ENCODE results near the gene SRGAP2B. TPM values are rescaled to one million over a fixed set of nuclear protein-coding genes. Genes with fewer than 3 reads are reported as not detected.
"Not testable (repeated sequence)": the region's sequence is repeated elsewhere in the genome, so short reads cannot be mapped to it uniquely, and the experiment has no call there.

Gene SRGAP2B
- total and polyA plus RNA-seq, 2 of the 8 experiments (the other 6 are each of a cell fraction or from before 2014, with no cell fraction given), result 4.9 to 39.5 TPM

- H3K27me3 ChIP-seq (replicated peaks in 1 of 4; ENCODE audit: control insufficient read depth in 3 of 4, extremely low read depth in 1 of 4, insufficient read depth in 3 of 4, low read length in 3 of 4); H4K8ac ChIP-seq (ENCODE audit: extremely low read depth, insufficient read depth, low read length); H3K56ac ChIP-seq (replicated peaks; ENCODE audit: insufficient read length, low read depth, low read length); H4K91ac ChIP-seq (replicated peaks; ENCODE audit: insufficient read length, low read length); H3K36me3 ChIP-seq (ENCODE audit: control insufficient read depth in 2 of 4, insufficient read depth in 4 of 4, low read length in 3 of 4); H2AFZ ChIP-seq (ENCODE audit: low read length); H3K9me3 ChIP-seq (ENCODE audit: insufficient read depth in 2 of 2, low read depth in 1 of 2, low read length in 1 of 2); H3K14ac ChIP-seq (ENCODE audit: insufficient read length); H3K9ac ChIP-seq (replicated peaks in 1 of 4; ENCODE audit: extremely low read depth in 1 of 4, low read depth in 3 of 4, low read length in 3 of 4); H3K4me3 ChIP-seq (ENCODE audit: extremely low read depth in 1 of 4, insufficient read depth in 2 of 4, low read depth in 3 of 4, low read length in 4 of 4); H4K5ac ChIP-seq (ENCODE audit: insufficient read length, low read depth, low read length); H3K4me2 ChIP-seq (ENCODE audit: insufficient read depth in 1 of 2, low read depth in 2 of 2, low read length in 2 of 2); H3K23ac ChIP-seq (ENCODE audit: insufficient read length); H3K23me2 ChIP-seq (ENCODE audit: low read depth, low read length); CTCF ChIA-PET (ENCODE audit: partially characterized antibody); H4K20me1 ChIP-seq (replicated peaks in 1 of 2; ENCODE audit: control insufficient read depth in 1 of 2, insufficient read depth in 2 of 2, low read length in 2 of 2); H3K27ac ChIP-seq (ENCODE audit: low read depth, low read length); H2BK120ac ChIP-seq (replicated peaks; ENCODE audit: low read depth, low read length); H2BK20ac ChIP-seq (ENCODE audit: low read length); H3K4ac ChIP-seq (replicated peaks; ENCODE audit: insufficient read length, low read depth, low read length); H2AK5ac ChIP-seq (ENCODE audit: low read depth, low read length); H2BK12ac ChIP-seq (ENCODE audit: low read depth, low read length); H3K79me2 ChIP-seq (ENCODE audit: control insufficient read depth in 1 of 2, insufficient read depth in 2 of 2, low read length in 2 of 2); H3K18ac ChIP-seq (ENCODE audit: extremely low read depth, low read length); H3K4me1 ChIP-seq (replicated peaks in 1 of 4; ENCODE audit: control insufficient read depth in 3 of 4, insufficient read depth in 4 of 4, low read length in 3 of 4); POLR2A ChIA-PET (ENCODE audit: partially characterized antibody); DNase-seq (ENCODE audit: low read depth in 1 of 2, low spot score in 2 of 2); H2BK5ac ChIP-seq (ENCODE audit: low read depth, low read length); FAIRE-seq; H3K79me1 ChIP-seq (ENCODE audit: low read depth, low read length); H2BK15ac ChIP-seq (ENCODE audit: low read length): not testable (repeated sequence)
- WGBS, 2 experiments (ENCODE audit: extremely low coverage in 1 of 2, insufficient coverage in 1 of 2, insufficient read length in 1 of 2, insufficient replicate concordance in 2 of 2, low coverage in 1 of 2, low lambda C conversion rate in 2 of 2, missing lambda C conversion rate in 1 of 2), result 93% methylated on average over 5 of the region's 5 CpGs; no CpG with 5 or more reads in 1 of the 2 experiments
Measured at GRCh38 chr1:144933014-144933413, 162.1 kb downstream of the SRGAP2B start.

DNA sequence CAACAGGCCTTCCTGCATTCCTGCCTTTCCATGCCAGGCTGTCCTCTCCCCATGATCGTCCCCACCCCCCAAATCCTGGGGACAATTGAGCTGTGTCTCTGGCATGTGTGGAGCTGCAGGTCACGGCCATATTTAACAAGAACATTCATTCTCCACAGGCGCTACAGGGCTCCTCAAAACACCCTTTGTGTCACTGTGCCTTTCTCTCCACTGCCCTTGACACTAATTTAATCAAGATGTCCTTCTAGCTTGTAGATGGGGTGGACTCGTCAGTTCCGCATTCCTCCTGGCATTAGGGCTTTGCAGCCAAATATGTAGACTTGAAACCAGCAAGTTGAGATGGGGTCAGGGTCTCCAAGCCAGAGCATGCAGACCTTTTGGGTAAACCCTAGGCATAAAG lies 163.0 kb downstream of the SRGAP2B start:
- H3K27me3 ChIP-seq (replicated peaks in 1 of 4; ENCODE audit: control insufficient read depth in 3 of 4, extremely low read depth in 1 of 4, insufficient read depth in 3 of 4, low read length in 3 of 4); H2AFZ ChIP-seq (ENCODE audit: low read length); H3K27ac ChIP-seq (ENCODE audit: low read depth, low read length); H3K23ac ChIP-seq (ENCODE audit: insufficient read length); H2BK5ac ChIP-seq (ENCODE audit: low read depth, low read length); H3K9me3 ChIP-seq (ENCODE audit: insufficient read depth in 2 of 2, low read depth in 1 of 2, low read length in 1 of 2); H3K23me2 ChIP-seq (ENCODE audit: low read depth, low read length); H4K5ac ChIP-seq (ENCODE audit: insufficient read length, low read depth, low read length); H2BK20ac ChIP-seq (ENCODE audit: low read length); H3K4me3 ChIP-seq (ENCODE audit: extremely low read depth in 1 of 4, insufficient read depth in 2 of 4, low read depth in 3 of 4, low read length in 4 of 4); H2BK12ac ChIP-seq (ENCODE audit: low read depth, low read length); H2BK120ac ChIP-seq (replicated peaks; ENCODE audit: low read depth, low read length); H3K79me1 ChIP-seq (ENCODE audit: low read depth, low read length); H3K36me3 ChIP-seq (ENCODE audit: control insufficient read depth in 2 of 4, insufficient read depth in 4 of 4, low read length in 3 of 4); DNase-seq (ENCODE audit: low read depth in 1 of 2, low spot score in 2 of 2); POLR2A ChIA-PET (ENCODE audit: partially characterized antibody); H3K4ac ChIP-seq (replicated peaks; ENCODE audit: insufficient read length, low read depth, low read length); H3K79me2 ChIP-seq (ENCODE audit: control insufficient read depth in 1 of 2, insufficient read depth in 2 of 2, low read length in 2 of 2); CTCF ChIA-PET (ENCODE audit: partially characterized antibody); H3K14ac ChIP-seq (ENCODE audit: insufficient read length); H3K4me2 ChIP-seq (ENCODE audit: insufficient read depth in 1 of 2, low read depth in 2 of 2, low read length in 2 of 2); H2AK5ac ChIP-seq (ENCODE audit: low read depth, low read length); H2BK15ac ChIP-seq (ENCODE audit: low read length); H3K9ac ChIP-seq (replicated peaks in 1 of 4; ENCODE audit: extremely low read depth in 1 of 4, low read depth in 3 of 4, low read length in 3 of 4); H3K4me1 ChIP-seq (replicated peaks in 1 of 4; ENCODE audit: control insufficient read depth in 3 of 4, insufficient read depth in 4 of 4, low read length in 3 of 4); H3K18ac ChIP-seq (ENCODE audit: extremely low read depth, low read length); H3K56ac ChIP-seq (replicated peaks; ENCODE audit: insufficient read length, low read depth, low read length); H4K8ac ChIP-seq (ENCODE audit: extremely low read depth, insufficient read depth, low read length); FAIRE-seq; H4K91ac ChIP-seq (replicated peaks; ENCODE audit: insufficient read length, low read length); H4K20me1 ChIP-seq (replicated peaks in 1 of 2; ENCODE audit: control insufficient read depth in 1 of 2, insufficient read depth in 2 of 2, low read length in 2 of 2): not testable (repeated sequence)
- 83% methylated on average over 4 of the region's 5 CpGs; no CpG with 5 or more reads in 1 of the 2 experiments for WGBS, 2 experiments (ENCODE audit: extremely low coverage in 1 of 2, insufficient coverage in 1 of 2, insufficient read length in 1 of 2, insufficient replicate concordance in 2 of 2, low coverage in 1 of 2, low lambda C conversion rate in 2 of 2, missing lambda C conversion rate in 1 of 2)
